ENCODE measurements around the gene AIG1.

The AIG1 gene

GRCh38 chr6:143197377-143197776 lies 136.7 kb downstream of the AIG1 start:
- Mint-ChIP-seq H3K27ac (no peak overlapping the region), H3K36me3 (peaks cover 13% of the 10 kb centered on the region), H3K27me3 (no peaks in the 10 kb centered on the region), H3K4me3 (no peak overlapping the region), H3K4me1 (peaks cover 16% of the 10 kb centered on the region), H3K9me3 (peaks cover 12% of the 10 kb centered on the region)

- Mint-ChIP-seq H3K4me3 (no peak overlapping the region), H3K36me3 (peaks cover 14% of the 10 kb centered on the region), H3K9me3 (peaks cover 12% of the 10 kb centered on the region), H3K27me3 (no peaks in the 10 kb centered on the region), H3K27ac (no peak overlapping the region), H3K4me1 (peaks cover 16% of the 10 kb centered on the region)
These were observed 137.6 kb downstream of the AIG1 start for GRCh38 chr6:143198312-143198711.

GRCh38 chr6:143199291-143199690 lies 138.6 kb downstream of the AIG1 start:
- Mint-ChIP-seq H3K36me3 (peaks cover 16% of the 10 kb centered on the region), H3K27me3 (no peaks in the 10 kb centered on the region), H3K9me3 (peaks cover 10% of the 10 kb centered on the region), H3K4me1 (peaks cover 16% of the 10 kb centered on the region), H3K27ac (no peak overlapping the region), H3K4me3 (no peak overlapping the region)

- Mint-ChIP-seq H3K4me3 (no peak overlapping the region), H3K9me3 (peaks cover 10% of the 10 kb centered on the region), H3K36me3 (peaks cover 14% of the 10 kb centered on the region), H3K27ac (peak overlapping the region; percentile 88), H3K27me3 (no peaks in the 10 kb centered on the region), H3K4me1 (peaks cover 16% of the 10 kb centered on the region)
These were observed 139.6 kb downstream of the AIG1 start for GRCh38 chr6:143200167-143200770.

DNA sequence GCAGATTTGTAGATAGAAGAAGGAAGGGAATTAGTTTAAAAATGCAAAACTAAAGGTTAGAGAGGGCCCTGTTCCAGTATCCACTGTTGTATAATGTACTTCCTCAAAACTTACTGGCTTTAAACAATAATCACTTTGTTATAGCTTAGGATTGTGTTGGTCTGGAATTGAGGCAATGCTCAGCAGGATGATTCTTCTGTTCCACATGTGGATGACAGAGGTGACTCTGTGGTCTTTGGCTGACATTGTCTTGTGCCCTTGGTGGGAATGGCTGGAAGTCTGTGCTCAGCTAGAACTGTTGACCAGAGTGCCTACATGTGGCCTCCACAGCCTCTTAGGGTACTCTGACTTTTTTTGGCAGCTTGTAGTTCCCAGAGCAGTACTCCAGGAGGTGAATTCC lies 143.4 kb downstream of the AIG1 start:
- Mint-ChIP-seq H3K27me3 (no peaks in the 10 kb centered on the region), H3K36me3 (peaks cover 14% of the 10 kb centered on the region), H3K4me1 (peaks cover 16% of the 10 kb centered on the region), H3K9me3 (peaks cover 10% of the 10 kb centered on the region), H3K4me3 (no peak overlapping the region), H3K27ac (no peak overlapping the region)

GRCh38 chr6:143205131-143205535 lies 144.4 kb downstream of the AIG1 start:
- peaks cover 17% of the 10 kb centered on the region for H3K9me3 Mint-ChIP-seq
- H3K36me3 Mint-ChIP-seq = peaks cover 14% of the 10 kb centered on the region
- no peaks in the 10 kb centered on the region for H3K27me3 Mint-ChIP-seq
- no peak overlapping the region for H3K4me3 Mint-ChIP-seq
- peaks cover 9% of the 10 kb centered on the region for H3K4me1 Mint-ChIP-seq
- H3K27ac Mint-ChIP-seq = no peak overlapping the region

- Mint-ChIP-seq H3K9me3 (peaks cover 17% of the 10 kb centered on the region), H3K36me3 (peaks cover 13% of the 10 kb centered on the region), H3K4me3 (no peak overlapping the region), H3K27ac (no peak overlapping the region), H3K27me3 (no peaks in the 10 kb centered on the region), H3K4me1 (peaks cover 4% of the 10 kb centered on the region)
These were observed 144.9 kb downstream of the AIG1 start for GRCh38 chr6:143205585-143205984.

DNA sequence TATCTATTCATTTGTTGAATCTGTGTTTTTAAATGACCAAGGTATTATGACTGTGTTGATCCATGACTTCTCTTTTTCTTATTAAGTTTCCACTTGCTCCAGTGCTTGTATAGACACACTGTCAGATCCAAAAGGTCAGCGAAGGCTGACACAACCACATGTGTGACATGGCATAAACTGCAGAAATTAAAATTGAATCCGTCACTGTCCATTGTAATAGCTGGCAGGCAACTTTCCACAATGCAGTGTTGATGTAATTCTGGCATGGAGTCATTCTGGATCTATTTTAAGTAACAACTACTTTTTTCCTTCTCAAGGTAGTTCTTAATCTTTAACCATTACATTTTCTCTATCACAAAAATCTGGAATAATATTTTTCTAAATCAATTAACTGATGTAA lies 145.3 kb downstream of the AIG1 start:
- H3K9me3 Mint-ChIP-seq = peaks cover 13% of the 10 kb centered on the region
- H3K27ac Mint-ChIP-seq = no peak overlapping the region
- no peak overlapping the region for H3K4me3 Mint-ChIP-seq
- H3K27me3 Mint-ChIP-seq = no peaks in the 10 kb centered on the region
- peaks cover under 1% of the 10 kb centered on the region for H3K4me1 Mint-ChIP-seq
- H3K36me3 Mint-ChIP-seq = peaks cover 11% of the 10 kb centered on the region

DNA sequence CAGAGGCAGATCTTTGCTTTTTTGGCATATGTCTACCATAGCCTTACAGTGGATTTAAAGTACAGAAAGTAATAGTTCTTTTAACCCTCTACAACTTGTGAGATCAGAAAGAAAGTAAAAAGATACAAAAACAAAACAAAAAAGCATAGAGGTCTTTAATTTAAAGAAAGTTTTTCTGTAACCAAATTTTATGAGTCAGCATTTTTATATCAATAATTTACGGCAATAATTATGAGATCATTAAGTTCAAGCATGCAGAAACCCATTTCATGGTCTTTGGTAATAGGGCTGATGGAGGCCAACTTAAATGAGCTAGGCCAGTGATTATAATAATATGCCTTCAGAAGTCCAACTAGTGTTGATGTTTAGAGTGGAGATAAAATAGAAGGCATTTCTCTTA lies 145.9 kb downstream of the AIG1 start:
- H3K9me3 Mint-ChIP-seq = peaks cover 13% of the 10 kb centered on the region
- H3K36me3 Mint-ChIP-seq = peaks cover 11% of the 10 kb centered on the region
- H3K4me1 Mint-ChIP-seq = no peaks in the 10 kb centered on the region
- H3K4me3 Mint-ChIP-seq = no peak overlapping the region
- no peak overlapping the region for H3K27ac Mint-ChIP-seq
- H3K27me3 Mint-ChIP-seq = no peaks in the 10 kb centered on the region

GRCh38 chr6:143210420-143210819 lies 149.7 kb downstream of the AIG1 start:
- peaks cover 1% of the 10 kb centered on the region for H3K36me3 Mint-ChIP-seq
- no peaks in the 10 kb centered on the region for H3K27me3 Mint-ChIP-seq
- no peaks in the 10 kb centered on the region for H3K4me1 Mint-ChIP-seq
- H3K4me3 Mint-ChIP-seq = no peak overlapping the region
- H3K27ac Mint-ChIP-seq = no peak overlapping the region
- H3K9me3 Mint-ChIP-seq = peaks cover 9% of the 10 kb centered on the region

GRCh38 chr6:143213859-143214376 lies 153.2 kb downstream of the AIG1 start:
- H3K27me3 Mint-ChIP-seq = no peaks in the 10 kb centered on the region
- no peaks in the 10 kb centered on the region for H3K4me1 Mint-ChIP-seq
- peaks cover 9% of the 10 kb centered on the region for H3K9me3 Mint-ChIP-seq
- no peak overlapping the region for H3K4me3 Mint-ChIP-seq
- H3K27ac Mint-ChIP-seq = no peak overlapping the region
- H3K36me3 Mint-ChIP-seq = peaks cover 5% of the 10 kb centered on the region

DNA sequence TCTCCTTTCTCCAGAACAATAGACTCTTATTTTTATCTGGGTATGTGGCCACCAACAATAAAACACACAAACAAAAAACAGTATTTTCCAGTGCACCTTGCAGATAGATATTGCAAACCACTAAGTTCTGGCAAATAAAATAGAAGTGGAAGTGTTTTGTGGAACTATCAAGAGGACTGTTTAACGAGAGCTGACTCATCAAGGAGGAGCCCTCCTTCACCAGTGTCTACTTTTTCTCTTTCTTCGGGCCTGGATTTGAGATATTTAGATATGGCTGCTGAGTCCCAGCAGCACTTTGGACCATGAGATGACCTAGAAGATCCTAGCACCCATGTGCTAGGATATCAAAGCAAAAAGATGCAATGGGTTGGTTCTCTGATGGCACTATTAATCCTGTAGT lies 154.7 kb downstream of the AIG1 start:
- Mint-ChIP-seq H3K4me1 (no peaks in the 10 kb centered on the region), H3K4me3 (no peak overlapping the region), H3K27ac (no peak overlapping the region), H3K36me3 (peaks cover 3% of the 10 kb centered on the region), H3K9me3 (no peaks in the 10 kb centered on the region), H3K27me3 (no peaks in the 10 kb centered on the region)

DNA sequence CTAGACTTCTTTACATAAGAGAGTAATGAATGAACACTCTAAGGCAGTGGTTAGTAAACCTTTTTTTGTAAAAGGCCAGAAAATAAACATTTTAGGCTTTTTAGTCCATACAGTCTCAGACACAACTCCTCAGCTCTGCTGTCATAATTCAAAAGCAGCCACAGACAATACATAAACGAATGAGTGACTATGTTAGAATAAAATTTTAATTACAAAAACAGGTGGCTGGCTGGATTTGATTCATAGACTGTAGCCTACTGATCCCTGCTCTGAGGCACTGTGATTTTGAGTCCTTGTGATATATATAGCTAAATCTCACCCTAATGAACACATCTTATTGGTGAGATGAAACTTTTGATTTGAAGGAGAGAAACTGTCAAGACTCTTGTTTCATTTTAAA lies 155.1 kb downstream of the AIG1 start:
- no peaks in the 10 kb centered on the region for H3K4me1 Mint-ChIP-seq
- H3K36me3 Mint-ChIP-seq = peaks cover 3% of the 10 kb centered on the region
- H3K27ac Mint-ChIP-seq = no peak overlapping the region
- H3K27me3 Mint-ChIP-seq = no peaks in the 10 kb centered on the region
- no peaks in the 10 kb centered on the region for H3K9me3 Mint-ChIP-seq
- H3K4me3 Mint-ChIP-seq = no peak overlapping the region

- peaks cover 3% of the 10 kb centered on the region for H3K36me3 Mint-ChIP-seq
- H3K4me1 Mint-ChIP-seq = no peaks in the 10 kb centered on the region
- no peaks in the 10 kb centered on the region for H3K9me3 Mint-ChIP-seq
- H3K27ac Mint-ChIP-seq = no peak overlapping the region
- no peaks in the 10 kb centered on the region for H3K27me3 Mint-ChIP-seq
- no peak overlapping the region for H3K4me3 Mint-ChIP-seq
These were observed 157.5 kb downstream of the AIG1 start for GRCh38 chr6:143218233-143218632.

GRCh38 chr6:143221698-143222097 lies 161.0 kb downstream of the AIG1 start:
- H3K27ac Mint-ChIP-seq = no peak overlapping the region
- no peak overlapping the region for H3K4me3 Mint-ChIP-seq
- peaks cover 3% of the 10 kb centered on the region for H3K36me3 Mint-ChIP-seq
- H3K4me1 Mint-ChIP-seq = no peaks in the 10 kb centered on the region
- H3K9me3 Mint-ChIP-seq = no peaks in the 10 kb centered on the region
- H3K27me3 Mint-ChIP-seq = no peaks in the 10 kb centered on the region

DNA sequence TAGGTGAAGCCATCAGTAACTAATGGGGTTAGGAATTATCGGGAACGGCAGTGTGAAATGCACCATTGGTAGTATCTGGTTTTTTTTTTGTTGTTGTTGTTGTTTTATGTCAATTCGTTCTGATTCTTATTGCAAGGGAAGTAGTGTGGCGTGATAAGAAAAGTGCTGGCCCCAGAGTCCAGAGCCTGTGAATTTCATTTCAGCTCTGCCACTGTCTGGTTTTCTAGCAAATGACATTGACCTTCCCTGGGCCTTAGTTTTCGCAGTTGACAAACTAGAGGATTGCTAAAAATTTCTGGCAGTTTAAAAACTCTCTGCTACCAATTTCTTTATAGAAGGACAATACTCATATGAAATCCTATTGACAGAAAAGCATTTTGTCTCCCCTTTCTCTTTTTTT lies 161.6 kb downstream of the AIG1 start:
- no peaks in the 10 kb centered on the region for H3K9me3 Mint-ChIP-seq
- H3K36me3 Mint-ChIP-seq = peaks cover 3% of the 10 kb centered on the region
- H3K27me3 Mint-ChIP-seq = no peaks in the 10 kb centered on the region
- no peak overlapping the region for H3K4me3 Mint-ChIP-seq
- H3K4me1 Mint-ChIP-seq = no peaks in the 10 kb centered on the region
- H3K27ac Mint-ChIP-seq = no peak overlapping the region

DNA sequence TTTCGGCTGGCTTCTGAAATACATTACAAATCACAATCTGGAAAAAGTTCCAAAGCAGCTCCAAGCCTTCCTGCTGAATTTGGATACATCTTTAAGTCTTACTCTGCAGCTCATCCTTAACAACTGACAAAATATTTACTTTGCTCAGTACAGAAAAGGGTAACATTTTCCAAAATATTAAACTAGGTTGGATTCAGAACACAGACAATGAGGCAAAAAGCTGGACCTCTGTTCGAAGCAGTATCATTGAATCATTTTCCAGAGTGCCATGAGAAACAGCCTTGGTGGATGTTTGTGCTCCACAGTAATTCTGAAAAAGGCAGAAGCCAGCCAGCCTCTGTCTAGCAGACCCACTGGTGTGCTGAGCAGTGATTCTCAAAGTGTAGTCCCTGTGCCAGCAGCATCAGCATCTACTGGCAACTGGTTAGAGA lies 162.1 kb downstream of the AIG1 start:
- Mint-ChIP-seq H3K4me3 (no peak overlapping the region), H3K9me3 (no peaks in the 10 kb centered on the region), H3K4me1 (no peaks in the 10 kb centered on the region), H3K27me3 (no peaks in the 10 kb centered on the region), H3K27ac (no peak overlapping the region), H3K36me3 (peaks cover 3% of the 10 kb centered on the region)
